H4 (cell line): ENCODE results near the gene HJV. TPM values are rescaled to one million over a fixed set of nuclear protein-coding genes. Genes with fewer than 3 reads are reported as not detected.

ENCODE experiments used
- DNase-seq: peaks from one replicate; pipeline ENCODE4 v3.0.0-alpha.2; 2015; ENCODE audit warnings: low spot score
- total RNA-seq: library from RNA; depleted of rRNA; stranded (reverse); fragments of >200 nt; shearing (Covaris generic); gene quantifications from 2 replicates; pipeline ENCODE4 v1.2.3, GENCODE V29; 2014

Gene HJV
- total RNA-seq, 1 experiment from 2014 or later = not detected

DNA sequence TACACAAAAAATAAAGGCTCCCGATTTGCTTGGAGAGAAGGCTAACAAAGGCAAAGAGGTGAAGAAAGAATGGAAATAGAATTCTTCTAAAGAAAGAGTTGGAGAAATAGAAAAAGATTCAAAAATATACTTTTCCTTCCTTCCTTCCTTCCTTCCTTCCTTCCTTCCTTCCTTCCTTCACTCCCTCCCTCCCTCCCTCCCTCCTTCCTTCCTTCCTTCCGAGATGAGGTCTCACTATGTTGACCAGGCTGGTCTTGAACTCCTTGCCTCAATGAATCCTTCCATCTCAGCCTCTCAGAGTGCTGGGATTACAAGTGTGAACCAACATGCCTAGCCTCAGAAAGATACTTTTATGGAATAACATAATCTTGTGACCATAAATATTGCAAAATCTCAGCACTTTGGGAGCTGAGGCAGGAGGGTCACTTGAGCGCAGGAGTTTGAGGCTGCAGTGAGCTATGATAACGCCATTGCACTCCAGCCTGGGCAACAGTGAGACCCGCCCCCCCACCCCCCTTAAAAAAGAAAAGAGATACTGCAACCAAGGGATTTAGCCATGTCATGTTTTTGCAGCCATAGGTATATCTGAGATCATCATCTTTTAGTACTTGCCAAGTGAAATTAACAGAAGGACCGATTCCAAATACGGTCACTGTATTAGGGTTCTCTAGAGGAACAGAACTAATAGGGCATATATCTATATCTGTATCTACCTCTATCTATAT, 1.0 kb upstream of the HJV start:
- DNase-seq = no peak

DNA sequence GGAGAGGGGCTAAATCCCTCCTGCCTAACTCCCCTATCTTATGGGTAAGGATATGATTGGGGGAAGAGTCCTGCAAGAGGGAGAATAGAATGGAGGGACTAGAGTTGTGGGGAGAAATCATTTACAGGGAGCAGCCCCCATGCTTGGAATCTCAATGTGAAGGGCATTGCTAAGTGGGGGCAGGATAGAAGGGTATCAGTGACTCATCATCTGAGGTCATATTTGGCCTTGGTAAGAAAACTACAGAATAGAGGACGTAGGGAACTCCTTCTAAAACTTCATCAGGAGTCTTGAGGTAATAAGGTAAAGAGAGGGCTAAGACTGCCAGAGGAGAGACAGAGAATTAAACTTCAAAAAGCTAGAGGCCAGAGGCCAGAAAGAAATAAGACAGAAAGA, 487 bp downstream of the HJV start:
- DNase-seq = no peak

DNA sequence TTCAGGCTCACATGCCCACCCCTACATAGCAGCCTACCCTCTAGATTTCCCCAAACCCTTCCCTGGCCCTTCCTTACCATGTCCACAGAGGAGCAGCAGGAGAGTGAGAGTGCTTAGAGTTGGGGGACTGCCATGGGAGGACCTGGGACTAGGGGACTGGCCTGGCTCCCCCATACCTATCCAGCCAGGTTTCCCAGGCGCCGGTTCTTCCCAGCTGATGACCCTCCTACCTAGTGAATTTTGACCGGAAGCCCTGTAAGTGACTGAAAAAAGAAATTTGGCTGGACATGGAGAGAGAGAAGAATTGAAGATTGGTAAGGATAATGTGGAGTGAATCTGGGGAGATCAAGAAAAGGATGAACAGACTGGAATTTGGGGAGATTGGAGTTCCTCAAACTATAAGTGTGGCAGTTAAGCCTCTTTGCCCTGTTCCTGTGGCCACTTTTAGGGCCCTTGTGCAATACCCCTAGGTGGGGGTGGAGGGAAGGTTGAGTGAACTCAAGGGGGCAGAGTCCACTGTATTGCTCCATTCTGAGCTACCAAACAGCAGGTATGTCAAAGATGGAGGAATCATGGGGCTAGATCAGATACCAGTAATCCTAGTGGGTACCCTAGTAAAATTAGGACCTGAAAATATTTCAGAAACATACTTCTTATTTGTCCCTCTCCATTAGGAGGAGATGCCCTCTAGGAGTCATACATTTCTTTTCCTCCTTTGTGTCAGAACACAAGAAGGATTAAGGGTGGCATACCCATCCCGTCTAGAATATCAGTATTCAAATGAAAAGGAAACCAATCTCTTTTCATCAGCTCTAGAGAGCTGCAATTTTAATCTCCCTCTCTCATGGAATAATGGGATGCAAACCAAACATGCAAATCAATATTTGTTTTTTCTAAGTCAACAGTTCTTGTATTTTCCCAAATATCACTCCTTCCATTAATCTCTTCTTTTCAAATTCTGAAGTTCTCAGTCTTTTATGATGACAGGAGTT, 1.2 kb downstream of the HJV start:
- DNase-seq = no peak

DNA sequence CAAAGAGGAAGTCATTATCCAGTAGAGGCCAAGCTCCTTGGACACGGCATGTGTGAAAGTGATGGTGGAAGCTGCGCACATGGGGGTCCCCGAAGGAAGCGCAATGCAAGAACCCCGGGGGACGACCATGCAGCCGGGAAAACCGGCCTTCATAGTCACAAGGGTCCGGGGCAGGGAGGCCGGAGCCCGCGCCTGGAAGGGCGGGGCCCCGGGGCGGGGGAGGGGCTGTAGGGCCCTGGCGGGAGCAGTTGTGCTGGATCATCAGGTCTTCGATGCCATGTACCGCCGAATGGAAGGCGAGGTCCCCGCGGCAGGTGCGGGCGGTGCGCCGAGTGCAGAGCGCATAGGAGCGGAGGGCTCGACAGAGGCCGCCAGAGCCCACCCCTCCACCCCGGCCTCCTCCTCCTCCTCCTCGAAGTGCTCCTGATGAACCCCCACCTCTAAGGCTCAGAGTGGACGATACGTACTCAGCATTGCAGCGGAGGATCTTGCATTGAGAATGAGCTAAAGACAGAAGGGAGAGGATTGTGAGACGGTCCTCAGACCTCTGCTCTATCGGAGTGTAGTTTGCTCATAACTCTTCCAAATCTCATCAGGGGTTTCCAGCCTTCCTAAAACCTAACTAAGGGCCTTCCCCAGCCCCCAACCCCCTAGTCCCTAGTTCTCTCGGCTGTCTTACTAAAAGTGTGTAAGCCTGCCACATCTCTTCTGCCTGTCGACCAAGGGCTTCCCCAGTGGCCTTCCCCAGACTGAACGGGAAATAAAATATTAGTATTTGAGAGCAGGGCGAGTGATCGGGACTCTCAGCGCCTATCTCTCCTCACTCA, 2.1 kb downstream of the HJV start:
- no peak for DNase-seq

DNA sequence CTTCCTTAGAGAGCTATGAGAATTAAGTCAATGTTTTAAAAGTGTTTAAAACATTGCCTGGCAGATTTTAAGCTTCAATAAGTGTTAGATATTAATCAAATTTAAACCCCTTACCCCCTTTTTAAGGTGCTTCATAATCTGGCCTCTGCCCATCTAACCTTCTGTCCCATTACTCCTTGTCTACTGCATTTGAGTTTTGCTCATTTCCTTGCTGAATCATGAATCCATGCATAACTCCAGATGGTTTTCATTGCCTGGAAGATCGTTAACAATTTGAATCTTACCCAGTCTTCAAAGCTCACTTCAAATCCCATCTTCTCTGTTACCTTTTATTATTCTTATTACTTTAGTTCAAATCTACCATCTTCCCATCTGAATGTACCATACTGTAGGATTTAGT, 4.6 kb downstream of the HJV start:
- DNase-seq = no peak

DNA sequence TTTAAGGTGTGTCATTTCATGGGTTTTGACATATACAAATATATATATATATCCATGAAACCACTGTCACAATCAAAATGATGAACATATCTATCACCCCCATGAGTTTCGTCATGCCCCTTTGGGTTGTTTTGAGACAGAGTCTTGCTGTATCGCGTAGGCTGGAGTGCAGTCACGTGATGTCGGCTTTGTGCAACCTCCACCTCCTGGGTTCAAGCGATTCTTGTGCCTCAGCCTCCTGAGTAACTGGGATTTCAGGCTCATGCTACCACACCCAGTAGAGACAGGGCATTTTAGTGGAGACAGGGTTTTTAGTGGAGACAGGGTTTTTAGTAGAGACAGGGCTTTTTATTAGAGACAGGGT, 8.0 kb downstream of the HJV start:
- no peak for DNase-seq

DNA sequence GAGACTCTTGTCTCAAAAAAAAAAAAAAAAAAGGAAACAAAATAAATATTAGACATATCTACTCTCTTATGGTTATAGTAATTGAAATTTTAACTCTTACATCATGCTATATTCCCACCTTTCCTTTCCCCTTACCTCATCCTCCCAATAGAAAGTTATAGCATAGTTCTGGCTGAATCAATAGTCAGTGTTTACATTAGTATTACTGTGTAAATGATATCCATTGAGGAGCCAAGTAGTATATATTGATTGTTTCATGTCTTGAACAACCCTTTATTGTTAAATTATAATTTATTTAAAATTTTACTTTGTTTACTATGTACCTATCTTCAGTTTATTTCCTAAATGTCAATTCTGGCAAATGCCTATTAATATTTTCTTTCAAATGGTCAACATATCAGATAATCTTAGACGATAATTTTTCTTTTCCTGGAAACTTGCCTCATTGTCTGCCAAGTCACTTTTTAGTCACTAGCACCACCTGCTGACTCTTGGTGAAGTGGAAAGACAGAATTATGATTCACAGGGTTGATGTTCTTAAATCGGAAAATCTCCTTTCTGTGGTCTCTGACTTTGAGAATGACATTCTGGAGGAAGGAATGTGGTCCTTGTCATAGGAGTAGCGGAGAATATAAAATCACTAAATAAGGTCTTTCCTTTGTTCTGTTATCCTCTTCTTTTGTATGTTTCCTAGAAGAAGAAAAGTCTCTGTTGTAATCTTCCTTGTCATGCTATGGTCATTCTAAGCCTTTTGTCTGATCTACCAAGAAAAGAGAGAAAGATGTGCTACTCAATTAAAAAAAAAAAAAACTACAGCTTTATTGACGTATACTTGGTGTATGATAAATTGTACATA, 8.6 kb downstream of the HJV start:
- peak; percentile 78 for DNase-seq

DNA sequence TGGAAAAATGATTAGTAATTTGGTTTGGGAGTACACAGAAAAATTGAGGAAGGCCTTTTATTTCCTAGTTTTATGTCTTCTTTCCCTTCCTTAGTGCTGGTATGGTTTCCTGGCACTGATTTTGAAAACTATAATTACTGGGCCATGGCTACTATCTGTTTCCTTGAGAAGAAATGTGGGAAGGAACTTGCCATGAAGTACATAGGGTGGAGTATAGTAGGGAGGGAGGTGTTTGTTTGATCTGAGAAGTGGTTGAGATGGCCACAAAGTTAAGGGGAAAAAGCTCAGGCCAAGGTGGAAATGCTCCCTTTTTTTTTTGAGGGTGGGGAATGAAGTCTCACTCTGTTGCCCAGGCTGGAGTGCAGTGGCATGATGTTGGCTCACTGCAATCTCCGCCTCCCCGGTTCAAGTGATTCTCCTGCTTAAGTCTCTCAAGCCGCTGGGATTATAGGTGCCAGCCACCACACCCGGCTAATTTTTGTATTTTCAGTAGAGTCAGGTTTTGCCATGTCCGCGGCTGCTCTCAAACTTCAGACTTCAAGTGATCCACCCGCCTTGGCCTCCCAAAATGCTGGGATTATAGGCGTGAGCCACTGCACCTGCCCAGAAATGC, 11.3 kb downstream of the HJV start:
- DNase-seq = no peak

DNA sequence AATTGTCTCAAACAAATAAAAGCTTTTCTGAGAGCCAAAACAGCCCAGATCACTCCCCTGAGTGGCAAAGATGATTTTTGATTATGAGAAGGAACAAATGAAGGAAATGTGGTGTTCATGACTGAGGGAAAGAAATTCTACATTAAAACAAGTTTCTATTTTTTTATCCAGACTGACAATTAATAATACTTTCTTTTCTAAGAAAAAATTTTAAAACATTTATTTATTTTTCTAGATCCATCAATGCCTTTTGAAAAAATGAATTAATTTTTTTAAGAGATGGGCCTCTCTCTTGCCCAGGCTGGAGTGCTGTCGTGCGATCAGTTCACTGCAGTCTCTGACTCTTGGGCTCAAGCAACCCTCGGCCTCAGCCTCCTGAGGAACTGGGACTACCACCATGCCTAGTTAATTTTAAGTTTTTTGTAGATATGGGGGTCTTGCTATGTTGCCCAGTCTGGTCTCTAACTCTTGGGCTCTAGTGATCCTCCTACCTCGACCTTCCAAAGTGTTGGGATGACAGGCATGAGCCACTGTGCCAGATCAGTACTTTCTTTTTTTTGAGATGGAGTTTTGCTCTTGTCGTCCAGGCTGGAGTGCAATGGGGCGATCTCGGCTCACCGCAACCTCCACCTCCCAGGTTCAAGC, 13.9 kb downstream of the HJV start:
- DNase-seq = no peak

DNA sequence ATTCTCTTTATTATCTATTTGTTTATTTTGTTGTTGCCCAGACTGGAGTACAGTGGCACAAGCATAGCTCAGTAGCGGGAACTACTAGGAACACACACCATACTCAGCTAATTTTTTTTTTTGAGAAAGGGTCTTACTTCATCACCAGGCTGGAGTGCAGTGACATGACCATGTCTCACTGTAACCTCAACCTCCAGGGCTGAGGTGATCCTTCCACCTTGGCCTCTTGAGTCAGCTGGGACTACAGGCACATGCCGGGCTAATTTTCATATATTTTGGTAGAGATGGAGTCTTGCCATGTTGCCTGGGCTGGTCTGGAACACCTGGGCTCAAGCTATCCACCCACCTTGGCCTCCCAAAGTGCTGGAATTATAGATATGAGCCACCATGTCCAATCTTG, 19.8 kb downstream of the HJV start:
- no peak for DNase-seq

DNA sequence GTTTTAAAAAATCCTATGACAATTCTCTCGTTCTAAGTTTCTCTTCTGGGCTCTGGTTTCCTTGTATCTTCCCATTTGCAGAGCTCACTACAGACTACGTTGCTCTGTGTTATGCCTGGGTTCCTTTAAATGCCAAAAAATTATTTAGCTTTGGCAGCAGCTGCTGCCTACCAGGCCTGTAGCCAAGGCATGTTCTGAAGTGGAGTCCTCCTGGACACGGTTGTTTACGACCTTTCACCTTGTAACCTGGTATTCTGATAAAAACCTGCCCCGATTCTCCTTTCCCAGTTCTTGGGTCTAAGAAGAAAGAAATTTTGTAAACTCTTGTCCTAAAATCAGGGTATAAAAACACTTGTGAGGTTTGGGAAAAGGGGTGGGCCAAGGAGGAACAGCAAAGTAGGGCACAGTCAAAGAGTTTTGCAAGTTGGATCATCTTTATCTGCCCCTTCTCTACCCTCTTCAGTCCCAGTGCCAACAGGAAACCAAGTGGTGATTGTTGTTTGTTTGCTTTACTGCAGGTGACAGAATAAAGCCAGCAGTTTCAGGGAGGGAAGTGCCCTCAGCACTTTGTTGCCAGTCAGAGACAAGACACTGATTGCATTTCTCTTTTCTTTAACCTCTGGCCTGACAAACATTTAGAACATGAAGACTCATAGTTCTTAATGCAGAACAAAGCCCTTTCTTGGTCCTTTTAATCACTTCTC, 22.1 kb downstream of the HJV start:
- no peak for DNase-seq

DNA sequence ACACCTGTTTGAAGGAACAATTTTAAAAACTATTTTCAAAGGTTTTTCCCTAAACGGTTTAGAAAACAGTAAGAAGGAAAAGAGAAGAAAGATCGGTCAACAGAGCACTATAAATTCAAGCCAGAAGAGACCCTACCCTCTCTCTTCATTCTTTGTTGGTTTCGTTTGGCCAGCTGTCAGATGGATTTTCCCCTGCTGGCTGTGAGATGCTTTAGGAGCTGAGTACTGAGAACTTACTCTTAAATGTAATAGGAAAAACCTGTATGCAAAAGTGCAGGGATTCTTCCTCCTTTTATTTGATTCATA, 23.9 kb downstream of the HJV start:
- DNase-seq = no peak

DNA sequence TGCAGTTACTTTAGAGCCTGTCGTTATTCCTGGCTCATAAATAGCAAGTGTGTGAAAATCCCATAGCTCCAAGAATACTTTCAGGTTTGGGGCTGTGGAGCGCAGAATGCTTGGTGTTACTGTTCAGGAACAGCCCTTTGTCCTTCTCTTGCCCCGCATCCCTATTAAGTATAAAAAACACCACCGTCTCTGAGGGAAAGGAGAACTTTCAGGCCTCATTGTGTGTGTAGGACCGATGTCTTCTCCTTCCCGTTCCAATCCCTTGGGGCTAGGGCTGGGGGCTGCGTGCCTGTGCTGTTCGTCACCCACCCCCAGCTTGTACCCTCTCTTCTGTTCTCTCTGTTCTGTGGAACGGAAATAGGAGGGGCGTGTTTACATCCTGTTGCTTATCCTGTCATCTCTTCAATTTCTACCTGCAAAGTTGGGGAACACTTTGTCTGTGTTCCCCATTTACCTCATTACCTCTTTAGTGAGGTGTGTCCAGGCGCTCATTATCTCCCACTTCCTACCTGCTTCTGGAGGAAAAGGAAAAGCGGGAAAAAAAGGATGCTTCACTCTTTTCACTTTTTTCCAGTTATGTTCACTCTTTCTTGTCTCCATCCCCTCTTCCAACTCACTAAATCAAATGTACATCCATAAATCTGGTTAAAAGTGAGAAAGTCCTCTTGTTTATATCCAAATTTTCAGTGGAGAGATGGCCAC, 24.4 kb downstream of the HJV start:
- DNase-seq = no peak

DNA sequence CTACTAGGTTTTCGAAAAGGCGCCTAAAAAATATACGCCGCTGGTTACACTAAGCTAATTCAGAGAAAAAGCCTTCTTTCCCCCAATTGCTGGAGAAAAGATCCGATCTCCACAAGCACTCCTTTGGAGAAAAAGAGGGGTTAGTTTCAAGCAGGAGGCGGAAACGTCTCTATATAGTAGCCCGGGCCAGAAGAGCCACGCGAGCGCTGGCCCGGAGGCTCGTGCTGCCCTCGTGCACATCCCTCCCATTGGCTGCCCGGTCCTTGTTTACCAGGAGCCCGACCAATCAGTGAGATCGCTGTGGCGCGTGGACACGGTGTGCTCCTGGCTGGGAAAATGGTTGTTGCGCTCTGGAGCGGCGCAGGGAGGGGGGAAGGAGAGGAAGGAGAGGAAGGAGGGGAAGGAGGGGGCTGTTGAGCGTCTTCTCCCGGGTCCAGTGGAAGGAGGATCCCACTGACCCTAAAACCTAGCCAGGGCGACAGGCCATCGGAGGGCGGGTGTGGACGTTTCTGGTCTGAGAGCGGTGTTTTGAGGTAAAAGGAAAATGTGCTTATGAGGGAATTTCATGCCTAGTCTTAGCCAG, 25.0 kb downstream of the HJV start, which contains the start of gene TXNIP:
Gene TXNIP, minus strand, starts transcription at position 147 of the 583 bp plus-strand sequence. CDS start 313 bp downstream, outside the sequence.
- peak; percentile 98 for DNase-seq

DNA sequence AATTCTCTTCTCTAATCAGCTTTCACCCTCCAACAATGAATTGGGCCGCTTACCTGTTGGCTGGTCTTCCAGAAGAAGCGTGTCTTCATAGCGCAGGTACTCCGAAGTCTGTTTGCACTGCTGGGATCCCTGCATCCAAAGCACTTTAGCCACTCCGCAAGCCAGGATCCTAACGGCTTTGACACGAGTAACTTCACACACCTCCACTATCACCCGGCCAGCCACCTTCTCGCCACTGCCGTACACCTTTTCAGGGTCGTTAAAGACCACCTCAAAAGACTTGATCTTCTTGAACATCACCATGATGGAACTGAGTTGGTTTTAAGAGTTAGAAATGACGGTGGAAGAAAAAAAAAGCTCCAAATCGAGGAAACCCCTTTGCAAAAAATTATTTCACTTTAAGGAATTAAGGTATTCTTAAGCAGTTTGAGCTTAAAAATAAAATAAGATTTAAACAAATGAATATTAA, 25.5 kb downstream of the HJV start:
- DNase-seq = no peak

DNA sequence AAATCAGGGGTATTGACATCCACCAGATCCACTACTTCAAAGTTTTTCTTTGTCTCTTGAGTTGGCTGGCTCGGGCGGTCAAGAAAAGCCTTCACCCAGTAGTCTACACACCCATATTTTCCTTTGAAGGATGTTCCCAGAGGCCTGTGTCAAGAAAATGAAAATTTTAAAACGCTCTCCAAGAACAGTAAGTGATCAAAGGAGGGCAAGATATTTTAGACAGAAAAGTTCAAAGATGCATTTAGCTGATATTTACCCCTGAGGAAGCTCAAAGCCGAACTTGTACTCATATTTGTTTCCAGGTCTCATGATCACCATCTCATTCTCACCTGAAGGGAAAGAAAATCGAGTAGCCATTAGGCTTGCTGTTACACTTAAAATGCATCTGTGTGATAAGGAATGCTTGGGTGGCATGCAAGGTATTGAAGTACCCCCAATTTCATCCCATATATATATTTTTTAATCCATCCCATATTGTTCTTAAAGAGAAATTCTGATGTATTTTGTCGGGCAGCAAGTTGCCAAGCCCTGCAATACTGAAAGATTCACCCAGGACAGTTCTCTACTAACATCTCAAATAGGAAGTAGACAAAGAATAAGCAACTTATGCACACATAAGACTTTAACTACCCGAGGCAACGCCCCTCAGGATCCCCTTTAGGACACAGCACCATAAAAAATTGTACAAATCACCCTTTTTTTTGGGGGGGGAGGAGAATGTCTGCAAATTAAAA, 26.2 kb downstream of the HJV start:
- DNase-seq = no peak

DNA sequence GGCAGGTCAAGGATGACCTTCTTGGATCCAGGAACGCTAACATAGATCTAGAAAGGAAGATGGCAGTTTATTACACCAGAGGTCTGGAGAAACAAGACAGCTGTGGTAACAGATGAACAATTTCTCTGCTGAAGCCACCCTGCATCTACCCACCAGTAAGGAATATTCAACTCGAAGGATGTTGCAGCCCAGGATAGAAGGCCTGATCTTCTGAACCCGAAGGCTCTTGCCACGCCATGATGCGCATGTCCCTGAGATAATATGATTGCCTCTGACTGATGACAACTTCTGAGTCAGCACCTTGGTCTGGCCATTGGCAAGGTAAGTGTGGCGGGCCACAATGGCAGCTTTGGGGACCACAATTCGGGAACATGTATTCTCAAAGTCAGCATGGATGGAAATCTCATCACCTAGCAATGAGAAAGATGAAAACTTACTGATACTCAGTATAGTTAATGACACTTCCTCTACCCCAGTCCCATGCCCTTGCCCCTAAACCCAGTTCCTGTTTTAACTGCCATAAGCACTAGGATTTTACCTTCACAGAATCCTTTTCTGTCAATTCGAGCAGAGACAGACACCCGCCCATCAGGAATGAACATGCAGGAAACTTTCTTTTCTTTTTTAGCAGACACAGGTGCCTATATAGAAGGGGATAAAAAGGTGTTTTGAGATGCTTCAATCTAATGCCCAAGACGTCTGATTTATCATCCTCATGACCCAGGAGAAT, 27.0 kb downstream of the HJV start:
- DNase-seq = no peak
